ENCODE results near the gene BUD31. TPM values are rescaled to one million over a fixed set of nuclear protein-coding genes. Genes with fewer than 3 reads are reported as not detected.

BUD31 gene
- total RNA-seq, 4 donors from 2014 or later = 50.3 to 71.4 (median 60.3) TPM

DNA sequence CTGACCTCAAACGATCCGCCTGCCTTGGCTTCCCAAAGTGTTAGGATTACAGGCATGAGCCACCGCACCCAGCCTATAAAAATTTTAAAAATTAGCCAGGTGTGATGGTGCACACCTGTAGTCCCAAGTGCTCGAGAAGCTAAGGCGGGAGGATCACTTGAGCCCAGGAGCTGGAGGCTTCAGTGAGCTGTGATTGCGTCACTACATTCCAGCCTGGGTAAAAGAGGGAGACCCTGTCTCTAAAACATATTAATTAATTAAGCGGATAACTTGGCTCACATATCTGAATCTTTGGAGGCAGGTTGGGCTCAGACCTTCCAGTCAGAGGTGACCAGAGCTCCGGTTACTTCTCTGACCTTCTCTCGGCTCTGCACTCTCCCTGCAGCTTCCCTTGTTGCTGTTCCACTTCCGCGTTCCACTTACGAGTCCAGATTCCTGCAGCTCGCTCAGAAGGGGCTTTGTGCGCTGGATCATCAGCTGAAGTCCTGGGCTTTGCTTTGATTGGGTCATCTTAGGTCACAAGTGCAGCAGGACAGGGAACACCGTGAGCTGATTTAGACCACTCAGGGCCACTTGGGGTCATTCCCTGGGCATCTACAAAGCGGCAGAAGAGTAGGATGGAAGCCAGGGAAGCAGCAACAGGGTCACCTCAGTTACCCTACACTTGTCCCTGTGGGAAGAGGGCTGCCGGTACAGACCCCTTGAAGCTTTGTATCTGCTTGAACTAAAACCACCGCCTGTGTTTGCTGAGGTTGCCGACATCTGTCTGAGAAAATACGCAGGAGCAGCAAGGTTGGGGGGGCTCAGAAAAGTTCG, 36.3 kb upstream of the BUD31 start:
- no peak for TF ChIP-seq POLR2AphosphoS5 (IDR thresholded peaks at IDR 0.05)
- no peak for TF ChIP-seq EP300 (IDR thresholded peaks at IDR 0.05)
- TF ChIP-seq, protein P1, sequence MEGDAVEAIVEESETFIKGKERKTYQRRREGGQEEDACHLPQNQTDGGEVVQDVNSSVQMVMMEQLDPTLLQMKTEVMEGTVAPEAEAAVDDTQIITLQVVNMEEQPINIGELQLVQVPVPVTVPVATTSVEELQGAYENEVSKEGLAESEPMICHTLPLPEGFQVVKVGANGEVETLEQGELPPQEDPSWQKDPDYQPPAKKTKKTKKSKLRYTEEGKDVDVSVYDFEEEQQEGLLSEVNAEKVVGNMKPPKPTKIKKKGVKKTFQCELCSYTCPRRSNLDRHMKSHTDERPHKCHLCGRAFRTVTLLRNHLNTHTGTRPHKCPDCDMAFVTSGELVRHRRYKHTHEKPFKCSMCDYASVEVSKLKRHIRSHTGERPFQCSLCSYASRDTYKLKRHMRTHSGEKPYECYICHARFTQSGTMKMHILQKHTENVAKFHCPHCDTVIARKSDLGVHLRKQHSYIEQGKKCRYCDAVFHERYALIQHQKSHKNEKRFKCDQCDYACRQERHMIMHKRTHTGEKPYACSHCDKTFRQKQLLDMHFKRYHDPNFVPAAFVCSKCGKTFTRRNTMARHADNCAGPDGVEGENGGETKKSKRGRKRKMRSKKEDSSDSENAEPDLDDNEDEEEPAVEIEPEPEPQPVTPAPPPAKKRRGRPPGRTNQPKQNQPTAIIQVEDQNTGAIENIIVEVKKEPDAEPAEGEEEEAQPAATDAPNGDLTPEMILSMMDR (IDR thresholded peaks at IDR 0.05) = no peak
- no peak for TF ChIP-seq POLR2A (IDR thresholded peaks at IDR 0.05)
- H3K4me1 ChIP-seq = peaks cover 32% of the 10 kb centered on the region

GRCh38 chr7:99373091-99374066, 35.4 kb upstream of the BUD31 start:
- peaks cover 36% of the 10 kb centered on the region for H3K4me1 ChIP-seq
- 83% methylated on average over 36 of the region's 41 CpGs for whole genome bisulfite sequencing
- no peaks in the 10 kb centered on the region for H3K27me3 ChIP-seq
- DNase-seq (ENCODE audit: low spot score in 2 of 2) = no peak
- TF ChIP-seq POLR2A (IDR thresholded peaks at IDR 0.05) = no peak
- TF ChIP-seq, protein P1 (IDR thresholded peaks at IDR 0.05) = no peak
- TF ChIP-seq EP300 (IDR thresholded peaks at IDR 0.05) = no peak
- TF ChIP-seq POLR2AphosphoS5 (IDR thresholded peaks at IDR 0.05) = no peak
- H3K36me3 ChIP-seq = peaks cover 11% of the 10 kb centered on the region
- H3K4me3 ChIP-seq = peak overlapping the region; percentile 98
- no peaks in the 10 kb centered on the region for H3K9me3 ChIP-seq
- H3K27ac ChIP-seq = peak overlapping the region; percentile 93

More for the DNA sequence above, 36.3 kb upstream of the BUD31 start:
- no peak for DNase-seq (ENCODE audit: low spot score in 2 of 2)
- no peaks in the 10 kb centered on the region for H3K9me3 ChIP-seq
- H3K27ac ChIP-seq = peak overlapping the region; percentile 35
- no peak overlapping the region for H3K4me3 ChIP-seq
- WGBS = 38% methylated on average over 16 of the region's 21 CpGs
- peaks cover 4% of the 10 kb centered on the region for H3K36me3 ChIP-seq
- H3K27me3 ChIP-seq = no peaks in the 10 kb centered on the region

GRCh38 chr7:99374111-99375064, 34.4 kb upstream of the BUD31 start, which contains the start of gene ARPC1B:
Gene ARPC1B (plus strand): TSS chr7:99374730. CDS start chr7:99385715, 10,985 bp downstream.
- Histone ChIP-seq H3K4me3 (peak within 1 kb of the TSS; percentile 98), H3K36me3 (peaks cover 8% of the 10 kb centered on the region), H3K4me1 (peaks cover 46% of the 10 kb centered on the region), H3K27me3 (no peaks in the 10 kb centered on the region), H3K27ac (peak within 1 kb of the TSS; percentile 93), H3K9me3 (no peaks in the 10 kb centered on the region)
- peak in 1 of 2 donors; percentile 89 for DNase-seq (ENCODE audit: low spot score in 2 of 2)
- 7% methylated on average over 31 of the region's 95 CpGs for WGBS
- no peak for TF ChIP-seq EP300 (IDR thresholded peaks at IDR 0.05)
- TF ChIP-seq, protein P1 (IDR thresholded peaks at IDR 0.05) = no peak
- peak in 1 of 2 donors; percentile 20 for TF ChIP-seq POLR2A (IDR thresholded peaks at IDR 0.05)

DNA sequence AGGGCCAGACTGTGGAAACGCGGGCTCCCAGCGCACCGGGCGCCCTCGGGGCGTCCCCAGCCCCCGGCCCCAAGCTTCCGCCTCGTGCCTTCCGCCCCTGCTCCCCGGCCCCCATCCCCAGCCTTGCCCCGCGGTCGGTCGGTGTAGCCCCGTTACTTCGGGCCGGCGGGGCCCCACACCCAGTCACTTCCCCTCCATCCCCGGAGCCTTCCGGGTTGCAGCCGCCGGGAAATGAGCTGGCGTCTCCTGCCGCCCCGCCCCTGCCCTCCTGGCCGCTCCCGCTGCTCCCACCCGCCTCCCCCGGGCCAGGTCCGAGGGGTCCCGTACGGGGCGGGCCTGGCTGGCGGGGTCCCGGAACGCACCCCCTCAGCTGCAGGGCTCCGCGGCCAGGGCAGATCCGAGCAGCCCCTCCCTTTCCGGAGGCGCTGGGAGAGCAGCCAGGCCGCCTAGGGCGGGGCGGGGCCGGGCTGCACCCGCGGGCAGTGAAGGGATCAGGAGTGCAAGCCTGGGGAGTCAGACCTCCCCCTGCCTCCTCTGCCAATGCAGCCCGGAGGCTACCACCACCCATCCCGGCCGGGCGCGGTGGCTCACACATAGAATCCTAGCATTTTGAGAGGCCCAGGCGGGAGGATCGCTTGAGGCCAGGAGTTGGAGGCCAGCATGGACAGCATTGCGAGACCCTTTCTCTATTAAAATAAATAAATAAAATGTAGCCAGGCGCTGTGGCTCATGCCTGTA, 33.5 kb upstream of the BUD31 start:
- peak overlapping the region; percentile 98 for H3K4me3 ChIP-seq
- H3K9me3 ChIP-seq = no peaks in the 10 kb centered on the region
- DNase-seq (ENCODE audit: low spot score in 2 of 2) = peak; percentile 86 to 89
- TF ChIP-seq POLR2A (IDR thresholded peaks at IDR 0.05) = peak in 1 of 2 donors; percentile 9
- TF ChIP-seq, protein P1 (IDR thresholded peaks at IDR 0.05) = no peak
- peaks cover 54% of the 10 kb centered on the region for H3K4me1 ChIP-seq
- H3K27ac ChIP-seq = peak overlapping the region; percentile 93
- 42% methylated on average over 4 of the region's 58 CpGs for WGBS
- no peaks in the 10 kb centered on the region for H3K27me3 ChIP-seq
- H3K36me3 ChIP-seq = peaks cover 8% of the 10 kb centered on the region
